Caco-2 (cell line): ENCODE measurements around the gene GPT2. TPM values are rescaled to one million over a fixed set of nuclear protein-coding genes. Genes with fewer than 3 reads are reported as not detected.

Source experiments
- BruUV-seq: library from RNA; stranded (reverse); fragments of 400-500 nt; replicated peaks from 2 replicates; lab custom pipeline; 2021; lab: Mats Ljungman, UMichigan
- CTCF ChIA-PET: fragments of 300-600 bp; sonication (Branson Sonifier 250); formaldehyde crosslinking; loops from one replicate; lab custom pipeline; 2022; ENCODE audit warnings: antibody characterized with exemption; lab: Charles Lee
- POLR2A ChIA-PET: fragments of 300-600 bp; sonication (Branson Sonifier 250); formaldehyde crosslinking; loops from one replicate; lab custom pipeline; 2022; ENCODE audit warnings: antibody characterized with exemption; lab: Charles Lee
- DNase-seq, 2 experiments: peaks; one replicate each; pipeline versions ENCODE4 v3.0.0 to v3.0.0-alpha.2; 2020 to 2022
- H3K27me3 ChIP-seq: replicated peaks from 2 replicates; pipeline ENCODE4 v1.6.0; 2011; ENCODE audit warnings: low read length; ENCODE audit not compliant: control insufficient read depth, insufficient read depth
- H3K36me3 ChIP-seq: 2 replicates; pipeline ENCODE4 v1.5.1; 2011; ENCODE audit warnings: low read length; ENCODE audit not compliant: control insufficient read depth, insufficient read depth
- H3K4me1 ChIP-seq: fragments of 250-450 bp; sonication (Bioruptor Pico); 2 replicates; pipeline ENCODE4 v1.5.1; 2020; ENCODE audit warnings: mild to moderate bottlenecking
- H3K4me3 ChIP-seq: 2 replicates; pipeline ENCODE4 v1.5.1; 2011; ENCODE audit warnings: low read depth, mild to moderate bottlenecking, control low read depth, low read length
- H3K9me3 ChIP-seq: fragments of 250-450 bp; sonication (Bioruptor Pico); 2 replicates; pipeline ENCODE4 v1.5.1; 2020; ENCODE audit warnings: mild to moderate bottlenecking, moderate library complexity
- H3K27ac Mint-ChIP-seq: one replicate; pipeline ENCODE4 v1.8.0; 2022; ENCODE audit warnings: mixed read lengths; ENCODE audit not compliant: unreplicated experiment
- H3K27me3 Mint-ChIP-seq: one replicate; pipeline ENCODE4 v1.8.0; 2022; ENCODE audit warnings: mixed read lengths; ENCODE audit not compliant: insufficient read depth, unreplicated experiment
- H3K36me3 Mint-ChIP-seq: one replicate; pipeline ENCODE4 v1.8.0; 2022; ENCODE audit warnings: mild to moderate bottlenecking, mixed read lengths; ENCODE audit not compliant: insufficient read depth, unreplicated experiment
- H3K4me1 Mint-ChIP-seq: one replicate; pipeline ENCODE4 v1.8.0; 2022; ENCODE audit warnings: low read depth, mixed read lengths; ENCODE audit not compliant: unreplicated experiment
- H3K4me3 Mint-ChIP-seq: one replicate; pipeline ENCODE4 v1.8.0; 2022; ENCODE audit warnings: mild to moderate bottlenecking, moderate library complexity, mixed read lengths; ENCODE audit not compliant: unreplicated experiment
- H3K9me3 Mint-ChIP-seq: one replicate; pipeline ENCODE4 v1.8.0; 2022; ENCODE audit warnings: mixed read lengths; ENCODE audit not compliant: unreplicated experiment
- CTCF ChIP-seq, 2 experiments: fragments of 200-600 bp in 1 of 2; IDR thresholded peaks; 1 replicate in 1 of 2; 2 replicates in 1 of 2; pipeline versions ENCODE4 v1.5.1 to v1.8.0; 2011 to 2022; ENCODE audit warnings: antibody characterized with exemption in 1 of 2, control low read depth in 1 of 2, inconsistent platforms in 1 of 2, low read depth in 1 of 2, low read length in 1 of 2, mild to moderate bottlenecking in 1 of 2, moderate library complexity in 1 of 2; ENCODE audit not compliant: insufficient read depth in 1 of 2, severe bottlenecking in 1 of 2, unreplicated experiment in 1 of 2
- intact Hi-C: fragments of 100-400 bp; cut with micrococcal nuclease; formaldehyde crosslinking; loops from one replicate; pipeline ENCODE4 v1.10.0; 2022; ENCODE audit not compliant: unreplicated experiment
- total RNA-seq: library from RNA; stranded (reverse); gene quantifications from 2 replicates; pipeline ENCODE4 v1.2.3, GENCODE V29; 2022

Gene GPT2
- total RNA-seq, 1 experiment from 2014 or later: 128 TPM

- Mint-ChIP-seq H3K27ac (no peak overlapping the region), H3K4me3 (no peak overlapping the region)
- POLR2A ChIA-PET: interaction anchor here (0.6 kb wide), 1 partner anchor 164 kb away, joined by 3 read pairs; no protein-coding TSS in a partner anchor
Measured at GRCh38 chr16:46950009-46950408, 65.8 kb downstream of the GPT2 start.

GRCh38 chr16:46954562-46954961, 70.4 kb downstream of the GPT2 start:
- H3K4me1 Mint-ChIP-seq: peaks cover 7% of the 10 kb centered on the region
- CTCF ChIA-PET: no interaction called here
- DNase-seq: no peak
- H3K27me3 ChIP-seq: no peaks in the 10 kb centered on the region
- no peaks in the 10 kb centered on the region for H3K27me3 Mint-ChIP-seq
- intact Hi-C loops: no loop called here
- peaks cover 2% of the 10 kb centered on the region for H3K36me3 ChIP-seq
- POLR2A ChIA-PET: interaction anchor here (0.6 kb wide), 1 partner anchor 21 kb away, joined by 3 read pairs; no protein-coding TSS in a partner anchor
- no peak overlapping the region for H3K27ac Mint-ChIP-seq
- no peaks in the 10 kb centered on the region for H3K9me3 Mint-ChIP-seq
- H3K9me3 ChIP-seq: no peaks in the 10 kb centered on the region
- H3K4me3 ChIP-seq: no peak overlapping the region
- no peak for TF ChIP-seq CTCF (IDR thresholded peaks at IDR 0.05; ENCODE audit: insufficient read depth in 1 of 2, low read depth in 1 of 2, low read length in 1 of 2, severe bottlenecking in 1 of 2, unreplicated experiment in 1 of 2)
- BruUV-seq: no TSS peak
- no peak overlapping the region for H3K4me3 Mint-ChIP-seq
- peaks cover 7% of the 10 kb centered on the region for H3K4me1 ChIP-seq
- H3K36me3 Mint-ChIP-seq: peaks cover 50% of the 10 kb centered on the region

More at GRCh38 chr16:46950009-46950408, 65.8 kb downstream of the GPT2 start:
- H3K4me1 Mint-ChIP-seq: no peaks in the 10 kb centered on the region
- no peaks in the 10 kb centered on the region for H3K27me3 ChIP-seq
- intact Hi-C loops: no loop called here
- CTCF ChIA-PET: no interaction called here
- H3K27me3 Mint-ChIP-seq: no peaks in the 10 kb centered on the region
- peaks cover 11% of the 10 kb centered on the region for H3K36me3 Mint-ChIP-seq
- no peaks in the 10 kb centered on the region for H3K36me3 ChIP-seq
- no TSS peak for BruUV-seq
- no peak for DNase-seq
- H3K9me3 ChIP-seq: no peaks in the 10 kb centered on the region
- H3K4me3 ChIP-seq: no peak overlapping the region
- H3K4me1 ChIP-seq: peaks cover 7% of the 10 kb centered on the region
- no peaks in the 10 kb centered on the region for H3K9me3 Mint-ChIP-seq
- no peak for TF ChIP-seq CTCF (IDR thresholded peaks at IDR 0.05; ENCODE audit: insufficient read depth in 1 of 2, low read depth in 1 of 2, low read length in 1 of 2, severe bottlenecking in 1 of 2, unreplicated experiment in 1 of 2)

- intact Hi-C loops: no loop called here
- ChIA-PET CTCF (no interaction called here), POLR2A (no interaction called here)
- no peak for DNase-seq
- no peak overlapping the region for H3K27ac Mint-ChIP-seq
- no TSS peak for BruUV-seq
- H3K4me3 Mint-ChIP-seq: no peak overlapping the region
- TF ChIP-seq CTCF (IDR thresholded peaks at IDR 0.05; ENCODE audit: insufficient read depth in 1 of 2, low read depth in 1 of 2, low read length in 1 of 2, severe bottlenecking in 1 of 2, unreplicated experiment in 1 of 2): no peak
- Histone ChIP-seq H3K36me3 (peaks cover 2% of the 10 kb centered on the region), H3K4me3 (no peak overlapping the region), H3K9me3 (no peaks in the 10 kb centered on the region), H3K4me1 (peaks cover 7% of the 10 kb centered on the region), H3K27me3 (no peaks in the 10 kb centered on the region)
- H3K4me1 Mint-ChIP-seq: peaks cover 7% of the 10 kb centered on the region
- H3K36me3 Mint-ChIP-seq: peaks cover 81% of the 10 kb centered on the region
- H3K9me3 Mint-ChIP-seq: no peaks in the 10 kb centered on the region
- H3K27me3 Mint-ChIP-seq: no peaks in the 10 kb centered on the region
Measured at GRCh38 chr16:46961373-46962353, 77.5 kb downstream of the GPT2 start.
